Hepatocyte (in vitro differentiated cells): Measurements from ENCODE around the gene IL1RN.

Source experiments
- CTCF ChIP-seq: fragments of 200-600 bp; sonication (generic); IDR thresholded peaks from 2 replicates; pipeline ENCODE4 v1.5.1; 2016; ENCODE audit warnings: antibody characterized with exemption, mild to moderate bottlenecking; ENCODE audit not compliant: poor library complexity
- EZH2phosphoT487 ChIP-seq: fragments of 200-600 bp; sonication (generic); IDR thresholded peaks from one replicate; pipeline ENCODE4 v1.6.1; 2018; ENCODE audit warnings: antibody characterized with exemption, mild to moderate bottlenecking, low read depth, moderate library complexity; ENCODE audit not compliant: unreplicated experiment, severe bottlenecking

- TF ChIP-seq CTCF (no peak), EZH2phosphoT487 (no peak)
Measured at GRCh38 chr2:113167962-113168340, 40.6 kb downstream of the IL1RN start.
